HTR-8/SVneo (cell line): ENCODE data around the gene ARRDC2.

Experiments
- DNase-seq: peaks from one replicate; pipeline ENCODE4 v3.0.0; 2011; ENCODE audit warnings: low spot score, mixed read lengths; ENCODE audit not compliant: insufficient read length
- FAIRE-seq: peaks from 2 replicates; lab custom pipeline; 2011; peaks lifted over from hg19 to GRCh38; lab: Jason Lieb, UNC

Gene ARRDC2

DNA sequence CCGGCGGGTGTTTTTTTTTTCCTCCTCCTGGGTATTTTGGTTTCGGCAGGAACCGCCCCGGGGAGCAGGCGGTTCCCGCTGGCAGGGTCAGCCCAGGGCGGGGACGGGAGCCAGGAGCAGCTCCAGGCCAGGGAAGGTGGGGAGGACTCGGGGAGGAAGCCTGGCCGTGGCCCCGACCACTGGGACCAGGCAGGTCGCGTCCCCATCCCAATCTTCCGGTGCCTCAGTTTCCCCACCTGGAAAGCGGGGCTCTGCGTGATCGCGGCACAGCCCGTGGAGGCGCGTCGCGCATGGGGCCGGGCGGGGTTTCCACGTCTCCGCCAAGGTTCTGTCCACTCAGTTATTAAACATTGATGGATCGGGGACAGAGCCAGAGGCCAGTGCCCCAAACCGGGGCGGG is 43.9 kb downstream of the ARRDC2 start:
- no peak for DNase-seq
- FAIRE-seq: no peak

DNA sequence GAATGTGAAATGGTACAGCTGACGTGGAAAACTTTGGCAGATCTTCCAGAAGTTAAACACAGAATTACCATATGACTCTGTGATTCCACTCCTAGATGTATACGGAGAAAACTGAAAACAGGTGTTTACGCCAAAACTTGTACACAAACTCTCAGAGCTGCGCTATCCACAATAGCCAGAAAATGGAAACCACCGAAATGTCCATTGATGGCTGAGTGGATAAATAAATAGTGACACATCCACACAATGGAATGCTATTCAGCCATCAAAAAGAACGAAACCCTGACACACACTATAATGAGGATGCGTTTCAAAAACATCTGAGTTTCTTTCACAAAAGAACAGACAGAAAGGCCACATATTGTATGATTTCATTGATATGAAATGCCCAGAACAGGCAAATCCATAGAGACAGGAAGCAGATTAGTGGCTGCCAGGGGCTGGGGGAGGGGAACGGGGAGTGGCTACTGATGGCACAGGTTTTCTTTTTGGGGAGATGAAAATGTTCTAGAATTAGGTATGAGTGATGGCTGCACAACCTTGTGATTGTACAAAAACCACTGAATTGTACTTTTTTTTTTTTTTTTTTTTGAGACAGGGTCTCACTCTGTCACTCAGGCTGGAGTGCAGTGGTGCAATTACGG is 45.7 kb downstream of the ARRDC2 start:
- no peak for FAIRE-seq
- DNase-seq: no peak

DNA sequence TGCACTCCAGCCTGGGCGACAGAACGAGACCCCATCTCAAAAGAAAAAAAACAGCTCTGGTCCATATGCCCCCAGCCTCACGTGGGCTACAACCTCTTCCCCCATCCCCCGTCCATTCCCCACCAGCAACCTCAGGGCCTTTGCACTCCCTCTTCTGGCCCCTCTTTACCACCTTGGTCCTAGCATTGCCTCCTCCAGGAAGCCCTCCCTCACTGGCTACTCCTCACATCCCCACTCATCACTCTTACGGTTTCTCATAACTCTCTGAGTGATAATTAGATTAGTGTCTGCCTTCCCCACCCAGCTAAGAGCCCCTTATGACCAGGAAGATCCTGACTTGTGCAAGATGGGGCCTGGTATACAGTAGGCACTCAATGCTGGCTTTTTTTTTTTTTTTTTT is 48.0 kb downstream of the ARRDC2 start:
- FAIRE-seq: no peak
- DNase-seq: no peak

DNA sequence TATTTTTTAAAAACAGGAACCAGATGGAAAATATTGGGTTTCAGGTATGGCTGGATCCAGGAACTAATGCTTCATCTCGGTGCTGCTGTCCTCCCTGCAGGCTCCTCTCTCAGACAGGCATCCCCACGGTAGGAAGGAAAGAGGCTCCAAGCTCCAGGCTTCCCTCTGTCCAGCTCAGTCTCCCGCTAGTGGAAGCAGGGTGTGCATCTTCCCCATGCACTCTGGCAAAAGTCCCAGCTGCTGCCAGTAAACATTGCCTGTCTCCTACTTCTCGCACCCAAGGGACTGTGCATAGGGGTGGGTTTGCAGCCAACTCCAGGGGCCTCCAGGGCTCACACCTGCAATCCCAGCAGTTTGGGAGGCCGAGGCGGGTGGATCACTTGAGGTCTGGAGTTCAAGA is 49.6 kb downstream of the ARRDC2 start:
- FAIRE-seq: no peak
- no peak for DNase-seq

DNA sequence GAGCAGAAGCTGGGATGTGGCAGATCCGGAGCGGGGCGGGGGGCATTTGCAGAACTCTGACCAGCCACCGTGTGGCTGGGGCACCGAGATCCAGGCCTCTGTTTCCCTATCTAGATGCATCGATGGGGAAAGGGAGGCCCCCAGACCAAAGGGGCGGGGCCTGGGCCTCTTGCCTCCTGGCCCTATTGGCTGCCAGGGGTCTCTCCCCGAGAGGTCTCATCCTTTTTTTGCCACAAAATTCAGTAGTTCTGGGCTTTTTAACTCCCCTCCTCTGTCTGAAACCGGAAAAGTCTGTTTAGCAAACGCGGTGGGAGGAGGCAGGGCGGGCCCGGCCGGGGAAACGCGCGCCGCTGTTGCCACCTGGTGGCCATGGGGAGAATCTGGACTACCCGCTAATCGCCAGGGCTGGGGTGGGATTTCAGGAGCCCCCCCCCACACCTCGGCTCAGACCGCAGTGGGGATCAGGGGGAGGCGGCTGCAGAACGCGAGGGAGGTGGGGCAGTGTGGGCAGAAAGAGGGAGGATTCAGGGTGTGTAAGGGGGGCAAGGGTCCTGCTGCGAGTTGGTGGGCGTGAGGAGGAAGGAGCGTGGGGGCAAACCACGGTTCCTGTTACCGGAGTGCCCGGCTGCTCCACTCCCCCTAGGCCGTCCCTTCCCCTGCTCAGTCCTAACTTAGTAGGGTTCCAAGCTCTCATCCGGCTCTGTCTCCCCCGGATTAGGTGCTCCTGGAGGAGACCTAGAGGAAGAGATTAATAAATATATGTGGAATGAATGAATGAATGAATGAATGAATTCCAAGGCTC is 50.4 kb downstream of the ARRDC2 start:
- FAIRE-seq (no peak), DNase-seq (peak; percentile 87)

DNA sequence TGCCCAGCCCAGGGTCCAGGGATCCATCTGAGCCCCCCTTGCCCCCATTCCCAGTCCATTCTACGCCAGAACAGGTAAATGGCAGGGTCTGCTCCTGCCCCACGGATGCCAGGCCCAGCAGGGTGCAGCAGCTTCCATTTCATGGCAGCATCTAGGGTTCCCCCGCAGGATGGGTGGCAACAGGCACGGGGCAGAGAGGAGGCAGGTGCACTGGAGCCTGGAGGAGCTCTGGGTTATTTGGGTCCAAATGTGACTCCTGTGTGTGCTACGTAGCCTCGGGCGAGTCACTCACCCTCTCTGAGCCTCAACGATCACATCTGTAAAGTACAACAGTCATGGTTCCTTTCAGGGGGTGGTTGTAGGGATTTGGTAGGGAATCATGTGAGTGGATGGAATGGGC is 51.3 kb downstream of the ARRDC2 start:
- DNase-seq (no peak), FAIRE-seq (no peak)

DNA sequence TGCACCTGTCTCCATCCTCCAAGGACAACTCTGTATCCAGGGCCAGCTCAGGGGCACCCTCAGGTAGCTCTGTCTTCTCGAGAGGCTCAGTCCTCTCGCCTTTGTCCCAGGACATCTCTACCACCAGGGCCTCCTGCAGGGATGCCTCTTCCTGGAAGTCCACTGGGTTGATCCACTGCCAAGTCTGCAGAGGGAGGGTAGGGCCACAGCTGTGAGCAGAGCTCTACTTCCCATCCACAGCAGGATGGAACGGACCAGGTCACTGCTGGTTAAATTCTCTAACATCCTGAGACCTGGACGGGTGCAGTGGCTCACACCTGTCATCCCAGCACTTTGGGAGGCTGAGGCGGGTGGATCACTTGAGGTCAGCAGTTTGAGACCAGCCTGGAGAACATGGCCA is 51.9 kb downstream of the ARRDC2 start:
- FAIRE-seq: no peak
- no peak for DNase-seq

DNA sequence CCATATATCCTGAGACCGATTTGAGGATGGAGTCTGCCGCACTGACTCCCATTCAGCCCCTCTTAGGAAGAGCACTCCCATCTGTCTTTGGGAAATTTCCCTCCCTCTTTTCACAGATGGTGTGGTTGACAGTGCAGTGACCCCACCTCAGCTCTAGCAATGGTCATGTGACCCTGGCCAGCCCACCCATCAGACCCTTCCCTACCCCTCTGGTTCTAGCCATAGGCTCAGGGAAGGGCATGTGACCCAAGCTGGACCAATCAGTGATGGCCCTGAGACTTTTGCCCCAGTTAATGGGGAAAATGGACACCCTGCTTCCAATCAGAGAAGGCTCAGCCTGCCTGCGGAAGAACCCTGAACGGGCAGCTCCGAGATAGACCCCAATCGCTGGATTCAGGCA is 52.5 kb downstream of the ARRDC2 start:
- FAIRE-seq (no peak), DNase-seq (no peak)

DNA sequence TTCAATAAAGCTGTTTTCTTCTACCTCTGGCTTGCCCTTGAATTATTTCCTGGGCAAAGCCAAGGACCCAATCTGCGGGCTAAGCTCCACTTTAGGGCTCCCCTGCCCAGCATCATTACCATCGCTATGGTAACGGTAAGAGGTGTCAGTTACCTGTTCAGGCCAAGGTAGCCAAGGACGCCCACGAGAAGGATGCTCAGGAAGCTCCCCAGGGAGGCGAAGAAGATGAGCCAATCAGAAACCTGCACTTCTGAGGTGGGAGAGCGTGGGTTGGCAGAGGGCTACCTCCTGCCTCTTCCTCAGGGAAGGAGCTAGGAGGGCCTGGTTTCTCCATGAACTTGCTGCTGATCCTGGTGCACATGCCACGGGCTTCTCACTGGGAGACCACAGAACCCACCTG is 54.1 kb downstream of the ARRDC2 start:
- FAIRE-seq (no peak), DNase-seq (no peak)

DNA sequence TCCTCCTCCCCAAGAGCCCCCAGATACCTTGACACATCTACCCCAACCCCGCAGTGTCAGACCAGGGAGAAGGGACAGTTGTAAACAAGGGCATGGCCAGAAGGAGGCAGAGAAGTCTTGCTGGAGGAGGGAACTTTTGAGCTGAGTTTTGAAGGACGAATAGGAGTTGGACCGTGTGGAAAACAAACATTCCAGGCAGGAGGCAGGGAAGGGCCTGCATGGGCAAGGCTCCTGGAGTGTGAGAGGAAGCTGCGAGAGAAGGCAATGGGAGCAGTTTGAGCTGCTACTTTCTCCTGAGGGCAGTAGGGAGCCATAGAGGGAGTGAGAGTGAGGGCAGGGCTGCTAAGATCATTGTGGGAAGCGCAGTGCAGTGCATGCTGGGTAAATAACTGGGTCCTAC is 55.5 kb downstream of the ARRDC2 start:
- DNase-seq (no peak), FAIRE-seq (no peak)
